ENCODE results near the gene ADAM12. TPM values are rescaled to one million over a fixed set of nuclear protein-coding genes. Genes with fewer than 3 reads are reported as not detected.

Gene ADAM12
- total and polyA plus RNA-seq, 9 of the 15 experiments (the other 6 are each of a cell fraction or from before 2014, with no cell fraction given) = not detected

- Histone ChIP-seq H3K4me2 (ENCODE audit: insufficient read depth, low read length) (no peak overlapping the region), H4K20me1 (replicated peaks; ENCODE audit: control insufficient read depth, insufficient read depth, low read length) (no peaks in the 10 kb centered on the region), H3K27me3 (ENCODE audit: control insufficient read depth in 2 of 2, insufficient read depth in 2 of 2, low read length in 2 of 2) (peaks cover 0 to 4% of the 10 kb centered on the region in 2 experiments; a peak in 1 of 5 replicates), H3K79me2 (ENCODE audit: control insufficient read depth, insufficient read depth, low read length) (no peaks in the 10 kb centered on the region), H3K9me1 (ENCODE audit: control insufficient read depth, insufficient read depth, low read length) (no peaks in the 10 kb centered on the region), H3K4me1 (replicated peaks in 1 of 2; ENCODE audit: control insufficient read depth in 2 of 2, insufficient read depth in 2 of 2, low read length in 2 of 2) (no peaks in the 10 kb centered on the region; a peak in 1 of 5 replicates), H3K4me3 (no peak overlapping the region), H3K9ac (ENCODE audit: insufficient read depth in 1 of 2, low read depth in 2 of 2, low read length in 2 of 2) (no peak overlapping the region), H3K36me3 (ENCODE audit: control insufficient read depth, insufficient read depth, low read length) (no peaks in the 10 kb centered on the region), H3K9me3 (replicated peaks; ENCODE audit: control insufficient read depth, insufficient read depth, low read depth, low read length) (no peaks in the 10 kb centered on the region), H2AFZ (ENCODE audit: low read depth, low read length) (no peak overlapping the region), H3K27ac (ENCODE audit: extremely low read depth, low read depth, low read length) (no peak overlapping the region)
- FAIRE-seq (no peak), DNase-seq (ENCODE audit: extremely low read depth in 1 of 4, low spot score in 3 of 4) (peak in 1 of 4 experiments; percentile 3), ATAC-seq (peak; percentile 56)
- POLR2A ChIA-PET = no interaction called here
- 3% methylated on average over 9 of the region's 11 CpGs for WGBS (ENCODE audit: insufficient coverage, low coverage, missing lambda C conversion rate)
- CTCF ChIA-PET (ENCODE audit: low intra/inter-chr PET ratio) = no interaction called here
- intact Hi-C loops (cut with micrococcal nuclease) (no loop called here), in situ Hi-C loops (cut with MboI) (no loop called here)
- no TSS peak for BruUV-seq (replicated peaks)
- no peak for TF ChIP-seq MTA3 (IDR thresholded peaks at IDR 0.05; ENCODE audit: borderline replicate concordance)
- TF ChIP-seq TAL1 (IDR thresholded peaks at IDR 0.05) = no peak
- TF ChIP-seq ZFX (CRISPR knock-in tag; IDR thresholded peaks at IDR 0.05) = no peak
- no peak for TF ChIP-seq ESRRA (IDR thresholded peaks at IDR 0.05; ENCODE audit: borderline replicate concordance, low read depth)
- TF ChIP-seq GABPA (tag; conservative IDR thresholded peaks at IDR 0.05; ENCODE audit: low read depth) = peak; percentile 52
- TF ChIP-seq ATF1 (CRISPR knock-in tag; IDR thresholded peaks at IDR 0.05) = no peak
- 0 out of 2 replicates have a peak, but pooled peaks have one; percentile 8 for TF ChIP-seq ATF1 (tag; IDR thresholded peaks at IDR 0.05)
- no peak for TF ChIP-seq FOXJ2 (tag; IDR thresholded peaks at IDR 0.05)
- TF ChIP-seq CREM (IDR thresholded peaks at IDR 0.05; ENCODE audit: low read depth) = peak; percentile 60
- TF ChIP-seq E4F1 (CRISPR knock-in tag; IDR thresholded peaks at IDR 0.05; ENCODE audit: borderline replicate concordance) = no peak
- no peak for TF ChIP-seq KAT2B (IDR thresholded peaks at IDR 0.05; ENCODE audit: low read depth, low read length)
- TF ChIP-seq CREB1 (IDR thresholded peaks at IDR 0.05) = no peak
- TF ChIP-seq CREB1 (CRISPR knock-in tag; IDR thresholded peaks at IDR 0.05) = no peak
- TF ChIP-seq ZNF175 (CRISPR knock-in tag; IDR thresholded peaks at IDR 0.05; ENCODE audit: low read depth) = no peak
Measured at GRCh38 chr10:126087796-126088505, 300.3 kb downstream of the ADAM12 start.

Measured in K562 (cell line).